Measurements from ENCODE around the gene SMC5. TPM values are rescaled to one million over a fixed set of nuclear protein-coding genes. Genes with fewer than 3 reads are reported as not detected.

SMC5 gene
- total RNA-seq, 1 experiment from 2014 or later, result 27.5 TPM

DNA sequence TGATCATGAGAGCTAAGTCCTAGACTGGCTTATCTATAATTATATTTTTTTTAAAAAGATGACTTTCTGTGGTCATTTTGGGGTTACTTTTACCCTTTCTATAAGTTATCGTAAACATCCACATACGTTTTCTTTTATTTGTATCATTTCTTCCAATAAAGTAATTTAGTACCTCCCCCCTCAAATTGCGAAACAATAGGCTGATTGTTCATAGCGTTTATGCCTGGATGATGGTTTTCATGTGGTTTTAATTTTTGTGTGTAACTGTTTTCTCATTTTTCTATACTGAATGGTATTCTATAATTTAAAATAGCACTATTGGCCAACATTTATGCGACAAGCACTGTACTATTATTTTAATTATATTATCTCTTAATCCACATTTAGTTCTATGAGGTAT, 44.5 kb downstream of the SMC5 start:
- Histone ChIP-seq H4K20me1 (ENCODE audit: insufficient read depth) (0 out of 2 replicates have a peak, but pooled peaks cover 6% of the 10 kb centered on the region), H3K36me3 (ENCODE audit: control insufficient read depth in 1 of 2, insufficient read depth in 2 of 2, low read length in 2 of 2) (peaks cover 9 to 36% of the 10 kb centered on the region in 2 experiments; a peak in 3 of 4 replicates), H3K4me1 (ENCODE audit: control insufficient read depth in 1 of 2, insufficient read depth in 2 of 2, low read length in 2 of 2) (peaks cover 10 to 21% of the 10 kb centered on the region in 2 experiments; a peak in 3 of 4 replicates), H3K27me3 (ENCODE audit: insufficient read depth, low read length) (no peaks in the 10 kb centered on the region), H3K4me2 (ENCODE audit: low read length) (no peak overlapping the region), H3K4me3 (replicated peaks in 1 of 2; ENCODE audit: low read depth in 1 of 2, low read length in 2 of 2) (no peak overlapping the region), H3K9me3 (ENCODE audit: control insufficient read depth in 1 of 2, insufficient read depth in 1 of 2, low read depth in 1 of 2, low read length in 2 of 2) (no peaks in the 10 kb centered on the region), H3K9ac (ENCODE audit: low read length) (no peak overlapping the region), H3K27ac (ENCODE audit: low read depth, low read length) (no peak overlapping the region), H3K9me2 (ENCODE audit: insufficient read depth) (no peaks in the 10 kb centered on the region), H2AFZ (ENCODE audit: low read depth, low read length, poor library complexity, severe bottlenecking) (no peak overlapping the region), H3K79me2 (ENCODE audit: insufficient read depth, low read length) (peaks cover 11% of the 10 kb centered on the region)
- ATAC-seq (no peak), DNase-seq (ENCODE audit: low read depth, low spot score) (no peak)
- TF ChIP-seq, protein P1, sequence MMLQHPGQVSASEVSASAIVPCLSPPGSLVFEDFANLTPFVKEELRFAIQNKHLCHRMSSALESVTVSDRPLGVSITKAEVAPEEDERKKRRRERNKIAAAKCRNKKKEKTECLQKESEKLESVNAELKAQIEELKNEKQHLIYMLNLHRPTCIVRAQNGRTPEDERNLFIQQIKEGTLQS (IDR thresholded peaks at IDR 0.05), result no peak
- TF ChIP-seq CEBPB (IDR thresholded peaks at IDR 0.05; ENCODE audit: low read depth), result peak; percentile 79
- TF ChIP-seq CBX3 (IDR thresholded peaks at IDR 0.05; ENCODE audit: low read depth), result no peak
- TF ChIP-seq POLR2A (IDR thresholded peaks at IDR 0.05; ENCODE audit: borderline replicate concordance, extremely low read depth, insufficient read depth, insufficient read length), result no peak
- TF ChIP-seq, protein P2, sequence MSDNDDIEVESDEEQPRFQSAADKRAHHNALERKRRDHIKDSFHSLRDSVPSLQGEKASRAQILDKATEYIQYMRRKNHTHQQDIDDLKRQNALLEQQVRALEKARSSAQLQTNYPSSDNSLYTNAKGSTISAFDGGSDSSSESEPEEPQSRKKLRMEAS (IDR thresholded peaks at IDR 0.05), result no peak
- intact Hi-C loops (cut with micrococcal nuclease), result no loop called here
- POLR2A ChIA-PET, result no interaction called here
- BruUV-seq (replicated peaks), result no TSS peak
- RAD21 ChIA-PET (ENCODE audit: low non-redundant PET in 1 of 2, low total read pairs in 2 of 2, uncharacterized antibody in 2 of 2, unreplicated experiment in 2 of 2), result no interaction called here
- CTCF ChIA-PET, result no interaction called here

DNA sequence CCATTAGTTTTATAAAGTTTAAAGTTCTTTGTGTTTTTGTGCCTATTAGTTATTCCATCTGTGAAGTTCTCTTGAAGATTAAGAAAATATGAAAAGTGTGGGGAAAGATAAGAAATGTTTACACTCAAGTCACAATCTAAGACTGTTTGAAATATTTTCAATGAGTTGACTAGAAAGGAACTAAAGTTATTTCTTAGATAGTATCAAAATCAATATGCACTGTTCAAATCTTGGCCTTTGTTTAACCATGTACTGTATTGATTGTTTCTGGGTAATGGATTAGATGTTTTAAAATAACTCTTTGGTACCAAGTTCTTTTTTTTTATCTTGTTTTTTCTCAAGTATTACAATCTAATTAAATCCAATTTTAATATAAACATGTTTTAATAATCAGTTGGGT, 46.0 kb downstream of the SMC5 start:
- Histone ChIP-seq H3K4me2 (ENCODE audit: low read length) (no peak overlapping the region; the same call in 1 of the 2 replicates), H3K9me2 (ENCODE audit: insufficient read depth) (no peaks in the 10 kb centered on the region), H3K4me1 (ENCODE audit: control insufficient read depth in 1 of 2, insufficient read depth in 2 of 2, low read length in 2 of 2) (peaks cover 10 to 21% of the 10 kb centered on the region in 2 experiments; a peak in 3 of 4 replicates), H3K36me3 (ENCODE audit: control insufficient read depth in 1 of 2, insufficient read depth in 2 of 2, low read length in 2 of 2) (peaks cover 9 to 45% of the 10 kb centered on the region in 2 experiments; a peak in 3 of 4 replicates), H3K9ac (ENCODE audit: low read length) (no peak overlapping the region), H3K79me2 (ENCODE audit: insufficient read depth, low read length) (peaks cover 11% of the 10 kb centered on the region), H3K27ac (ENCODE audit: low read depth, low read length) (no peak overlapping the region), H3K4me3 (replicated peaks in 1 of 2; ENCODE audit: low read depth in 1 of 2, low read length in 2 of 2) (no peak overlapping the region), H3K27me3 (ENCODE audit: insufficient read depth, low read length) (no peaks in the 10 kb centered on the region), H2AFZ (ENCODE audit: low read depth, low read length, poor library complexity, severe bottlenecking) (no peak overlapping the region), H4K20me1 (ENCODE audit: insufficient read depth) (0 out of 2 replicates have a peak, but pooled peaks cover 6% of the 10 kb centered on the region), H3K9me3 (ENCODE audit: control insufficient read depth in 1 of 2, insufficient read depth in 1 of 2, low read depth in 1 of 2, low read length in 2 of 2) (no peaks in the 10 kb centered on the region)
- no peak for TF ChIP-seq JUND (IDR thresholded peaks at IDR 0.05)
- ChIA-PET RAD21 (ENCODE audit: low non-redundant PET in 1 of 2, low total read pairs in 2 of 2, uncharacterized antibody in 2 of 2, unreplicated experiment in 2 of 2) (no interaction called here), CTCF (no interaction called here), POLR2A (no interaction called here)
- intact Hi-C loops (cut with micrococcal nuclease), result no loop called here
- ATAC-seq, result no peak
- no TSS peak for BruUV-seq (replicated peaks)
- DNase-seq (ENCODE audit: low read depth, low spot score), result no peak
